H9 (cell line): ENCODE results near the gene ITM2B. TPM values are rescaled to one million over a fixed set of nuclear protein-coding genes. Genes with fewer than 3 reads are reported as not detected.

Source experiments
- DNase-seq: peaks from one replicate; pipeline ENCODE4 v3.0.0-alpha.2; 2017
- H2AFZ ChIP-seq: one replicate; pipeline ENCODE4 v1.6.1; 2013; ENCODE audit warnings: mild to moderate bottlenecking, low read length, control low read depth, moderate library complexity
- H2AK5ac ChIP-seq: 2 replicates; pipeline ENCODE4 v1.6.1; 2013; ENCODE audit warnings: low read length, control low read depth, mixed read lengths; ENCODE audit not compliant: insufficient read length
- H2BK120ac ChIP-seq: one replicate; pipeline ENCODE4 v1.6.1; 2013; ENCODE audit warnings: low read depth, mild to moderate bottlenecking, low read length, control low read depth, inconsistent platforms; ENCODE audit not compliant: poor library complexity, severe bottlenecking
- H2BK12ac ChIP-seq: 2 replicates; pipeline ENCODE4 v1.6.1; 2013; ENCODE audit warnings: low read length, control low read depth, mixed read lengths, low read depth; ENCODE audit not compliant: insufficient read length
- H2BK15ac ChIP-seq: 2 replicates; pipeline ENCODE4 v1.6.1; 2013; ENCODE audit warnings: low read depth, low read length, control low read depth
- H2BK20ac ChIP-seq: one replicate; pipeline ENCODE4 v1.6.1; 2013; ENCODE audit warnings: low read depth, mild to moderate bottlenecking, low read length, control low read depth, inconsistent platforms; ENCODE audit not compliant: poor library complexity, severe bottlenecking
- H2BK5ac ChIP-seq: 2 replicates; pipeline ENCODE4 v1.6.1; 2013; ENCODE audit warnings: low read length, control low read depth, mixed read lengths; ENCODE audit not compliant: insufficient read length
- H3K14ac ChIP-seq: 2 replicates; pipeline ENCODE4 v1.6.1; 2013; ENCODE audit warnings: low read length, control low read depth; ENCODE audit not compliant: insufficient read depth
- H3K18ac ChIP-seq: 2 replicates; pipeline ENCODE4 v1.6.1; 2013; ENCODE audit warnings: low read depth, mild to moderate bottlenecking, mixed read lengths, low read length, control low read depth; ENCODE audit not compliant: insufficient read length
- H3K23ac ChIP-seq: 2 replicates; pipeline ENCODE4 v1.6.1; 2013; ENCODE audit warnings: low read length, control low read depth, mixed read lengths, low read depth; ENCODE audit not compliant: insufficient read length
- H3K23me2 ChIP-seq: 2 replicates; pipeline ENCODE4 v1.6.1; 2013; ENCODE audit warnings: low read depth, mild to moderate bottlenecking, mixed read lengths, low read length, control low read depth; ENCODE audit not compliant: insufficient read length, poor library complexity, severe bottlenecking
- H3K27ac ChIP-seq: 2 replicates; pipeline ENCODE4 v1.5.1; 2013; ENCODE audit warnings: low read length, control low read depth, mixed read lengths, low read depth; ENCODE audit not compliant: insufficient read length
- H3K27me3 ChIP-seq: 2 replicates; pipeline ENCODE4 v1.6.1; 2013; ENCODE audit warnings: low read length, control low read depth, inconsistent platforms; ENCODE audit not compliant: insufficient read depth
- H3K4ac ChIP-seq: 2 replicates; pipeline ENCODE4 v1.6.1; 2013; ENCODE audit warnings: low read depth, mild to moderate bottlenecking, control low read depth, inconsistent platforms, low read length, moderate library complexity
- H3K4me1 ChIP-seq: 2 replicates; pipeline ENCODE4 v1.6.1; 2013; ENCODE audit warnings: low read length, control low read depth, inconsistent platforms; ENCODE audit not compliant: insufficient read depth
- H3K4me2 ChIP-seq: 2 replicates; pipeline ENCODE4 v1.6.1; 2013; ENCODE audit warnings: low read length, control low read depth, mixed read lengths; ENCODE audit not compliant: insufficient read length, insufficient read depth
- H3K56ac ChIP-seq: 2 replicates; pipeline ENCODE4 v1.6.1; 2013; ENCODE audit warnings: low read depth, mild to moderate bottlenecking, mixed read lengths, low read length, control low read depth; ENCODE audit not compliant: insufficient read length
- H3K79me1 ChIP-seq: 2 replicates; pipeline ENCODE4 v1.6.1; 2013; ENCODE audit warnings: low read depth, mild to moderate bottlenecking, moderate library complexity, low read length, control low read depth, inconsistent platforms; ENCODE audit not compliant: insufficient read depth, poor library complexity, severe bottlenecking
- H3K79me2 ChIP-seq: 2 replicates; pipeline ENCODE4 v1.6.1; 2013; ENCODE audit warnings: low read length, control low read depth, inconsistent platforms; ENCODE audit not compliant: insufficient read depth
- H3K9ac ChIP-seq: 2 replicates; pipeline ENCODE4 v1.6.1; 2013; ENCODE audit warnings: low read length, control low read depth, mixed read lengths; ENCODE audit not compliant: insufficient read length; ENCODE audit errors: extremely low read depth
- H3K9me3 ChIP-seq: one replicate; pipeline ENCODE4 v1.6.1; 2013; ENCODE audit warnings: low read depth, low read length, inconsistent platforms; ENCODE audit not compliant: control insufficient read depth
- H3T11ph ChIP-seq: one replicate; pipeline ENCODE4 v1.6.1; 2013; ENCODE audit warnings: mild to moderate bottlenecking, low read length, control low read depth, inconsistent platforms
- H4K20me1 ChIP-seq: one replicate; pipeline ENCODE4 v1.6.1; 2013; ENCODE audit not compliant: control insufficient read depth, insufficient read length, insufficient read depth
- H4K5ac ChIP-seq: 2 replicates; pipeline ENCODE4 v1.6.1; 2013; ENCODE audit warnings: low read depth, mild to moderate bottlenecking, mixed read lengths, low read length, control low read depth; ENCODE audit not compliant: insufficient read length
- H4K8ac ChIP-seq: replicated peaks from 2 replicates; pipeline ENCODE4 v1.6.1; 2013; ENCODE audit warnings: low read length, control low read depth, mixed read lengths, low read depth; ENCODE audit not compliant: insufficient read length
- H4K91ac ChIP-seq: 2 replicates; pipeline ENCODE4 v1.6.1; 2013; ENCODE audit warnings: low read depth, mild to moderate bottlenecking, moderate library complexity, mixed read lengths, low read length, control low read depth; ENCODE audit not compliant: insufficient read length
- H3K27ac Mint-ChIP-seq, 3 experiments: 2 replicates in 2 of 3; 3 replicates in 1 of 3; pipeline ENCODE4 v1.8.0; 2020 to 2021; ENCODE audit warnings: mixed read lengths in 3 of 3, mild to moderate bottlenecking in 1 of 3, moderate library complexity in 1 of 3
- H3K27me3 Mint-ChIP-seq: 2 replicates; pipeline ENCODE4 v1.8.0; 2021; ENCODE audit warnings: low read depth, mild to moderate bottlenecking, moderate library complexity, mixed read lengths
- H3K36me3 Mint-ChIP-seq, 3 experiments: 2 replicates in 2 of 3; 3 replicates in 1 of 3; pipeline ENCODE4 v1.8.0; 2020 to 2021; ENCODE audit warnings: low read depth in 3 of 3, mixed read lengths in 3 of 3; ENCODE audit not compliant: insufficient read depth in 1 of 3
- H3K4me1 Mint-ChIP-seq, 2 experiments: 2 replicates each; pipeline ENCODE4 v1.8.0; 2020; ENCODE audit warnings: mixed read lengths in 2 of 2
- H3K4me3 Mint-ChIP-seq, 2 experiments: 2 replicates in 1 of 2; 3 replicates in 1 of 2; pipeline ENCODE4 v1.8.0; 2020 to 2021; ENCODE audit warnings: mild to moderate bottlenecking in 2 of 2, mixed read lengths in 2 of 2, moderate library complexity in 1 of 2
- H3K9me3 Mint-ChIP-seq, 2 experiments: 2 replicates in 1 of 2; 3 replicates in 1 of 2; pipeline ENCODE4 v1.8.0; 2020; ENCODE audit warnings: mild to moderate bottlenecking in 2 of 2, mixed read lengths in 2 of 2, moderate library complexity in 1 of 2
- CTCF ChIP-seq: fragments of 200-600 bp; sonication (generic); conservative IDR thresholded peaks from 3 replicates; pipeline ENCODE4 v1.8.0; 2021; ENCODE audit warnings: antibody characterized with exemption, mild to moderate bottlenecking
- WGBS: extraction: QIAGEN DNeasy Blood & Tissue Kit; methylation state at CpG from one replicate; pipeline ENCODE4 v1.1.7; 2013; ENCODE audit warnings: missing lambda C conversion rate, low lambda C conversion rate, mixed read lengths; ENCODE audit not compliant: insufficient read length; ENCODE audit errors: extremely low coverage; 5-methylcytosine and 5-hydroxymethylcytosine counted together
- total RNA-seq: library from RNA; stranded (reverse); gene quantifications from 2 replicates; pipeline ENCODE4 v1.2.1, GENCODE V29; 2021

The ITM2B gene
- total RNA-seq, 1 experiment from 2014 or later, result 175 TPM

GRCh38 chr13:48260970-48261369 lies 28.0 kb downstream of the ITM2B start:
- no peaks in the 10 kb centered on the region for H3K23me2 ChIP-seq
- H2AK5ac ChIP-seq, result no peak overlapping the region
- no peak overlapping the region for H2BK15ac ChIP-seq
- no peak overlapping the region for H3K14ac ChIP-seq
- H3K56ac ChIP-seq, result no peak overlapping the region
- Mint-ChIP-seq H3K27ac (no peak overlapping the region), H3K9me3 (no peaks in the 10 kb centered on the region), H3K4me1 (peaks cover 3 to 13% of the 10 kb centered on the region in 2 experiments; a peak in 2 of 4 replicates), H3K27me3 (no peaks in the 10 kb centered on the region), H3K4me3 (no peak overlapping the region), H3K36me3 (peaks cover 21 to 63% (median 54%) of the 10 kb centered on the region in 3 experiments)
- H4K8ac ChIP-seq, result no peak overlapping the region
- no peaks in the 10 kb centered on the region for H3K9me3 ChIP-seq
- H3K79me2 ChIP-seq, result no peaks in the 10 kb centered on the region
- H4K91ac ChIP-seq, result no peak overlapping the region
- no peak overlapping the region for H2BK20ac ChIP-seq
- no peak overlapping the region for H3K18ac ChIP-seq
- H2BK12ac ChIP-seq, result no peak overlapping the region
- no CpG with 5 or more reads among the region's 4 CpGs for WGBS
- H3K79me1 ChIP-seq, result no peaks in the 10 kb centered on the region
- H2BK120ac ChIP-seq, result no peak overlapping the region
- TF ChIP-seq CTCF, result no peak
- H2BK5ac ChIP-seq, result no peak overlapping the region
- H3K23ac ChIP-seq, result no peak overlapping the region
- no peak overlapping the region for H3K4ac ChIP-seq
- no peak overlapping the region for H3K4me2 ChIP-seq
- no peak overlapping the region for H2AFZ ChIP-seq
- no peak overlapping the region for H3K27ac ChIP-seq
- no peaks in the 10 kb centered on the region for H4K20me1 ChIP-seq
- DNase-seq, result no peak
- H3K9ac ChIP-seq, result no peak overlapping the region
- no peaks in the 10 kb centered on the region for H3K4me1 ChIP-seq
- no peak overlapping the region for H3T11ph ChIP-seq
- H4K5ac ChIP-seq, result no peak overlapping the region
- no peaks in the 10 kb centered on the region for H3K27me3 ChIP-seq
